Hematopoietic multipotent progenitor cell treated with erythropoietin and hydrocortisone succinate and interleukin-3 and kit ligand, for 4 days (in vitro differentiated cells): ENCODE data around the gene ZNF423.

Experiments
- DNase-seq: peaks from one replicate; pipeline ENCODE4 v3.0.0-alpha.2; 2015

ZNF423 gene

GRCh38 chr16:49483651-49484450 lies 372.1 kb downstream of the ZNF423 start:
- DNase-seq = no peak

GRCh38 chr16:49483251-49483650 lies 372.7 kb downstream of the ZNF423 start:
- no peak for DNase-seq

GRCh38 chr16:49482690-49483089 lies 373.2 kb downstream of the ZNF423 start:
- DNase-seq = no peak

GRCh38 chr16:49478616-49479015 lies 377.3 kb downstream of the ZNF423 start:
- no peak for DNase-seq

GRCh38 chr16:49478107-49478506 lies 377.8 kb downstream of the ZNF423 start:
- no peak for DNase-seq

- DNase-seq = no peak
These were observed 378.5 kb downstream of the ZNF423 start for GRCh38 chr16:49477250-49477895.

GRCh38 chr16:49474741-49475140 lies 381.2 kb downstream of the ZNF423 start:
- DNase-seq = no peak

GRCh38 chr16:49473773-49474172 lies 382.1 kb downstream of the ZNF423 start:
- DNase-seq = no peak

- no peak for DNase-seq
These were observed 382.8 kb downstream of the ZNF423 start for GRCh38 chr16:49473131-49473530.

GRCh38 chr16:49472598-49472997 lies 383.3 kb downstream of the ZNF423 start:
- DNase-seq = no peak

GRCh38 chr16:49471038-49471727 lies 384.7 kb downstream of the ZNF423 start:
- DNase-seq = no peak

- DNase-seq = no peak
These were observed 385.4 kb downstream of the ZNF423 start for GRCh38 chr16:49470513-49470991.

GRCh38 chr16:49469930-49470451 lies 385.9 kb downstream of the ZNF423 start:
- no peak for DNase-seq

- no peak for DNase-seq
These were observed 386.6 kb downstream of the ZNF423 start for GRCh38 chr16:49469311-49469670.

GRCh38 chr16:49468611-49469310 lies 387.2 kb downstream of the ZNF423 start:
- no peak for DNase-seq

- DNase-seq = no peak
These were observed 388.2 kb downstream of the ZNF423 start for GRCh38 chr16:49467540-49468372.

- no peak for DNase-seq
These were observed 389.0 kb downstream of the ZNF423 start for GRCh38 chr16:49466881-49467280.

GRCh38 chr16:49466529-49466831 lies 389.4 kb downstream of the ZNF423 start:
- no peak for DNase-seq

GRCh38 chr16:49465661-49466528 lies 390.0 kb downstream of the ZNF423 start:
- no peak for DNase-seq

- peak; percentile 24 for DNase-seq
These were observed 390.9 kb downstream of the ZNF423 start for GRCh38 chr16:49464877-49465504.

GRCh38 chr16:49464093-49464492 lies 391.8 kb downstream of the ZNF423 start:
- no peak for DNase-seq
